ENCODE measurements around the gene GGACT. TPM values are rescaled to one million over a fixed set of nuclear protein-coding genes. Genes with fewer than 3 reads are reported as not detected.

The GGACT gene
- total RNA-seq, 1 donor from 2014 or later: 0.40 TPM

GRCh38 chr13:100549316-100549715, 39.3 kb downstream of the GGACT start:
- DNase-seq (ENCODE audit: low read depth): no peak

GRCh38 chr13:100547791-100548201, 40.8 kb downstream of the GGACT start:
- DNase-seq (ENCODE audit: low read depth): peak; percentile 34

- no peak for DNase-seq (ENCODE audit: low read depth)
Observed at GRCh38 chr13:100546713-100547405, 41.7 kb downstream of the GGACT start.

GRCh38 chr13:100545684-100546061, 42.9 kb downstream of the GGACT start:
- DNase-seq (ENCODE audit: low read depth): no peak

- DNase-seq (ENCODE audit: low read depth): no peak
Observed at GRCh38 chr13:100544866-100545683, 43.5 kb downstream of the GGACT start.

GRCh38 chr13:100543872-100544602, 44.6 kb downstream of the GGACT start:
- DNase-seq (ENCODE audit: low read depth): no peak

GRCh38 chr13:100542826-100543156, 45.8 kb downstream of the GGACT start:
- peak; percentile 50 for DNase-seq (ENCODE audit: low read depth)

GRCh38 chr13:100541897-100542825, 46.4 kb downstream of the GGACT start:
- no peak for DNase-seq (ENCODE audit: low read depth)

GRCh38 chr13:100540621-100541020, 48.0 kb downstream of the GGACT start:
- DNase-seq (ENCODE audit: low read depth): no peak

- DNase-seq (ENCODE audit: low read depth): no peak
Observed at GRCh38 chr13:100537951-100538462, 50.6 kb downstream of the GGACT start.

GRCh38 chr13:100537486-100537885, 51.1 kb downstream of the GGACT start:
- DNase-seq (ENCODE audit: low read depth): no peak

GRCh38 chr13:100536643-100537180, 51.9 kb downstream of the GGACT start:
- DNase-seq (ENCODE audit: low read depth): no peak

- no peak for DNase-seq (ENCODE audit: low read depth)
Observed at GRCh38 chr13:100535426-100536135, 53.0 kb downstream of the GGACT start.

GRCh38 chr13:100534911-100535310, 53.7 kb downstream of the GGACT start:
- DNase-seq (ENCODE audit: low read depth): no peak

GRCh38 chr13:100534147-100534843, 54.3 kb downstream of the GGACT start:
- no peak for DNase-seq (ENCODE audit: low read depth)

GRCh38 chr13:100533588-100534041, 55.0 kb downstream of the GGACT start:
- DNase-seq (ENCODE audit: low read depth): no peak

GRCh38 chr13:100532836-100533435, 55.7 kb downstream of the GGACT start:
- DNase-seq (ENCODE audit: low read depth): no peak

- no peak for DNase-seq (ENCODE audit: low read depth)
Observed at GRCh38 chr13:100532090-100532766, 56.4 kb downstream of the GGACT start.
